Measurements from ENCODE around the gene NPHS1.

DNA sequence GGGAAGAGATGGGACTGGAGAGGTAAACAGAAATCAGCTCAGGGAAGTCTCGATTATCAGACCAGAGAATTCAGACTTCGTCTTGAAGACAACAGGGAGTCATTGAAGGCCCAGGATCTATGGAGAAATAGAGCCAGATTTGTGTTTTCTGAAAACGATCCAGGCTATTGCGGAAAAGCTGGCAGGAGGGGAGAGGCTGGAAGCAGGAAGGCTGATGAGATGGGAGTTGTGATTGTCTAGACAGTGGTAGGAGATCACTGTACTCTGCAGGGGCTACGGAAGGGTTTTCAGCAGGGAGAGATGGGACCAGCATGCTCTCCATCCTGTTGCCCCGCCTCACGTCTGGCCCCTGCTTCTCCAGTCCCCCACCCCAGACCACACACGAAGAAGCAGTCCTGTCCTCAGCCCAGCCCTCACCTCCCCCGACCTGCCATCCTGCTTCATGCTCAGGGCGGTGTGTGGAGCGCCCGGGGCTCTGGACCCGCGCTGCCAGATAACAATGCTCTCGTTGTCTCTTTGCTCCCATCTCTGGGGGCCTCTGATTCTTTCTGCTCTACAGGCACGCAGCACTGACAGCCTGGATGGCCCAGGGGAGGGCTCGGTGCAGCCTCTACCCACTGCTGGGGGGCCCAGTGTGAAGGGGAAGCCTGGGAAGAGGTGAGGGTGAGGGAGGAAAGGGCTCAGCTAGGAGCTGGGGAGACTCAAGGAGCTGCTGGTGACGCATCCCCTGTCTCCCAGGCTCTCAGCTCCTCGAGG is 75.0 kb downstream of the NPHS1 start:
- TF ChIP-seq, protein P1, sequence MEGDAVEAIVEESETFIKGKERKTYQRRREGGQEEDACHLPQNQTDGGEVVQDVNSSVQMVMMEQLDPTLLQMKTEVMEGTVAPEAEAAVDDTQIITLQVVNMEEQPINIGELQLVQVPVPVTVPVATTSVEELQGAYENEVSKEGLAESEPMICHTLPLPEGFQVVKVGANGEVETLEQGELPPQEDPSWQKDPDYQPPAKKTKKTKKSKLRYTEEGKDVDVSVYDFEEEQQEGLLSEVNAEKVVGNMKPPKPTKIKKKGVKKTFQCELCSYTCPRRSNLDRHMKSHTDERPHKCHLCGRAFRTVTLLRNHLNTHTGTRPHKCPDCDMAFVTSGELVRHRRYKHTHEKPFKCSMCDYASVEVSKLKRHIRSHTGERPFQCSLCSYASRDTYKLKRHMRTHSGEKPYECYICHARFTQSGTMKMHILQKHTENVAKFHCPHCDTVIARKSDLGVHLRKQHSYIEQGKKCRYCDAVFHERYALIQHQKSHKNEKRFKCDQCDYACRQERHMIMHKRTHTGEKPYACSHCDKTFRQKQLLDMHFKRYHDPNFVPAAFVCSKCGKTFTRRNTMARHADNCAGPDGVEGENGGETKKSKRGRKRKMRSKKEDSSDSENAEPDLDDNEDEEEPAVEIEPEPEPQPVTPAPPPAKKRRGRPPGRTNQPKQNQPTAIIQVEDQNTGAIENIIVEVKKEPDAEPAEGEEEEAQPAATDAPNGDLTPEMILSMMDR (conservative IDR thresholded peaks at IDR 0.05), result no peak
- TF ChIP-seq ZFX (IDR thresholded peaks at IDR 0.05), result no peak

All from C4-2B (cell line).